Islet of Langerhans (tissue), 1 donor: ENCODE measurements around the gene SLC12A9.
"Not testable (repeated sequence)": the region's sequence is repeated elsewhere in the genome, so short reads cannot be mapped to it uniquely, and the experiment has no call there.

Experiments used
- FAIRE-seq: peaks from one replicate; lab custom pipeline; 2011; peaks lifted over from hg19 to GRCh38; lab: Jason Lieb, UNC

Gene SLC12A9

DNA sequence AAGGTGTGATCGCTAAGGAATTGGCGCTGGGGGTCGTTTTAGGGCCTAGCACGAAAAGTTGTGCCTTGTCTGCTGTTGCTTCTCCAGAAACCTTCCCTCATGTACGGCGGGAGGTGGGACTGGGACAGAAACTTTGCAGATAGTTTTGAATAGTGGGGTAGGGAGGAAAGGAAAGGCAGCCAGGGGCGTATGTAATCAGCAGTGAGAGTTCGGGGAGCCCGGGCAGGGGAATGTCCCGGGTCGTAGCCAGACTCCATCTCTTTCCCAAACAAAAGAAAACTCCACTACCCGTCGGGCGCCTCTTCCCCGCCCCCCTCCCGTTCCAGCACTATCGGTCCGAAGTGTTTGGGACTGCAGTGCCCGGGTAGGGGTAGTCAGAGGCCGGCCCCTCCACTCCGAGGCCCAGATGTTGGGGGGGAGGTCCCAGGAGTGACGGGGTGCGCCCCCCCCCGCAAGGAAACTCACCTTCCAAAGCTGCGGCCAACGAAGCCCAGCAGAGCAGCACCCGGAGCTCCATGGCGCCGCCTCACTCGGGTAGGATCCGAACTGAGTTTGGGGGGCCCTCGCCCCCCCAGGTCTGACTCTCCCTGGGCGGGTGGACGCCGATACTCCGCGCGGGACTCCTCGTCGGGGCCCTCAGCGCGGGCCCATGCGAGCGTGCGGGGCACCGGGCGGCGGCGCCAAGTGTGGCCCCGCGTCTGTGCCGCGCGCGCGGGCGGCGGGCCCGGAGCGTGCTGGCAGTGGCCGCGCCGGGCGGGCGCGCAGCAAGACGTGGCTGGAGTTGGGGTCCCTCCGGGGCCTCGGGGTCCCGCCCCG is 25.8 kb upstream of the SLC12A9 start:
- no peak for FAIRE-seq

DNA sequence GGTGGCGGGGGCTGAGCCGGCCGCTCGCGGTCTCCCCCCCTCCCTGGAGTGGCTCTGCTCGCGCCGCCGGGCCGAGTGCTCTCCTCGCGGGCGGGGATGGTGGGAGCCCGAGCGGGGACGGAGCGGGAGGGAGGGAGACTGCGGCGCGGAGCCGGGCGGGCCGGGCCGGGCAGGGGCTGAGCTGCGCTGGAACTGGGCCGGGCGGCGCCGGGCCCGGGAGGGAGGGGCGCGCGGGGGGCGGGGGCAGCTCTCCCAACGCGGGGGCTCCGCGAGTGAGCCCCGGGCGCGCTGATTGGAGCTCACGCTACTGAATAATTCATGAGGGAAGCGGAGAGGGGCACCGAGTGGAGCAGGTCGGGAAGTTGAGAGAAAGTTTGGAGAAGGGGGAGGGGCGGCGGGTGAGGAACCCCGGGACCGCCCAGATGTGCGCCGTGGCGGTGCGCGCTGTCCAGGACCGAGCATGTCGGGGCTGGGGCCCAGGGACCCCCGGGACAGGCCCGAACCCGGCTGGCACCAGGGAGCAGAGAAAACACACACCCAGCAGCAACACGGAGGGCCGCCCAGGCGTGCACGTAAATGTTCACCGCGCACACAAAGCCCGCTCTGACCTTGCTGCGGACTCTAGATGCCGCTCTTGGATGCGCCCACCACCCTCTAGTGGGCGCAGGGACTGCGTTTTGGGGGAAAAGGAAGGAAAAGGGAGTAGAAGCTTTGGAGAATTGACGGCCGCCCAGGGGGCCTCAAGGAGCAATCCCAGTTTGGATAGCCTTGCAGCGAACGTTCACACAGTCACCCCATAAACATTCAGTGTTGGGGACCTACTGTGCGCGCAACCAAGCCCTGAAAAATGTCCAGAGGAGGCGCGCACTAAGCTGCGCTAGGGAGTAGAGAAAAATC is 24.9 kb upstream of the SLC12A9 start, which contains the start of gene EPHB4:
Gene EPHB4 (minus strand): TSS at position 194 of the 897 bp plus-strand sequence. CDS start 493 bp downstream, outside the sequence.
- FAIRE-seq = no peak

DNA sequence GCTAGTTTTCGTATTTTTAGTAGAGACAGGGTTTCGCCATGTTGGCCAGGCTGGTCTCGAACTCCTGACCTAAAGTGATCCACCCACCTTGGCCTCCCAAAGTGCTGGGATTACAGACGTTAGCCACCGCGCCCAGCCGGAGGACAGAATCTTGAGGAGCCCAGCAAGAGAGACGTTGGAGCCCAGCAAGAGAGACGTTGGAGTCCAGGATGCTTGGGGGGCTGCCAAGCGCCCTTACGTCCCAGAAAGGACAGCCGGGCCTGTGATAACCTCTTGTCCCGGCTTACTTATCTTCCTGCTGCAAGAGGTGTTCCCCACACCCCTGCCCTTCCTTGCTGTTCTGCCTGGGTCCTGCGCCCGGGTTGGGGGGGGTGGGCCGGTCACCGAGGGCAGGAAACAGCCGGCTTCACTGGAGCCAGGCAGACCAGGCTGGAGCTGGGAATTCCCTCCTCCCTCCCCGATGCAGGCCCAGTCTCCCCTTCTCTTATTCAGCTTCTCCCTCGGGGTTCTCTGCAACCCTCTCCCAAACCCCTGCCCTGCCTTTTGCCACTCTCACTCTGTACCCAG is 23.3 kb upstream of the SLC12A9 start:
- FAIRE-seq = no peak

DNA sequence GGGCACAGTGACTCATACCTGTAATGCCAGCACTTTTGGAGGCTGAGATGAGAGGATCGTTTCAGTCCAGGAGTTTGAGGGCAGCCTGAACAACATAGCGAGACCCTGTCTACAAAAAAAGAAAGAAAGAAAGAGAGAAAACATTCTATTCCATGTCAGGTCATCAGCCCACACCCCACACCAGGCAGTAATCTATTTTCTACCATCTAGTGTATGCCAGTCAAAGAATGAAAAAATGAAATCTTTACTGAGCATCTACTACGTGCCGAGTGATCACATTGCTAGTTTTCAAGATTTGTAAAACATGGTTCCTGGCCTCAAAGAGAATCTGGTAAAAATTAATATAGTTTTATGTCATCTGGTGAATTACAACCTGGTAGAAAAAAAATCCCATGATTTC is 22.1 kb upstream of the SLC12A9 start:
- no peak for FAIRE-seq

DNA sequence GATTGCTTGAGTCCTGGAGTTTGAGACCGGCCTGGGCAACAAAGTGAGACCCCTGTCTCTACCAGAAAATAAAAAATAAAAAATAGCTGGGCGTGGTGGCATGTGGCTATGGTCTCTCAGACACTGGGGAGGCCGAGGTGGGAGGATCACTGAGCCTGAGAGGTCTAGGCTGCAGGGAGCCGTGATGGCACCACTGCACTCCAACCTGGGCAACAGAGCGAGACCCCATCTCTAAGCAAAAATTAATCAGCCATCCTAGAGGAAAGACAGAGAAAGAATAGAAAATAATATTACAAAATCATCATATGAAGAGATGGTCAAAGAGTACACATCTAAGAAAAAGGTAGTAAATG is 20.3 kb upstream of the SLC12A9 start:
- no peak for FAIRE-seq

DNA sequence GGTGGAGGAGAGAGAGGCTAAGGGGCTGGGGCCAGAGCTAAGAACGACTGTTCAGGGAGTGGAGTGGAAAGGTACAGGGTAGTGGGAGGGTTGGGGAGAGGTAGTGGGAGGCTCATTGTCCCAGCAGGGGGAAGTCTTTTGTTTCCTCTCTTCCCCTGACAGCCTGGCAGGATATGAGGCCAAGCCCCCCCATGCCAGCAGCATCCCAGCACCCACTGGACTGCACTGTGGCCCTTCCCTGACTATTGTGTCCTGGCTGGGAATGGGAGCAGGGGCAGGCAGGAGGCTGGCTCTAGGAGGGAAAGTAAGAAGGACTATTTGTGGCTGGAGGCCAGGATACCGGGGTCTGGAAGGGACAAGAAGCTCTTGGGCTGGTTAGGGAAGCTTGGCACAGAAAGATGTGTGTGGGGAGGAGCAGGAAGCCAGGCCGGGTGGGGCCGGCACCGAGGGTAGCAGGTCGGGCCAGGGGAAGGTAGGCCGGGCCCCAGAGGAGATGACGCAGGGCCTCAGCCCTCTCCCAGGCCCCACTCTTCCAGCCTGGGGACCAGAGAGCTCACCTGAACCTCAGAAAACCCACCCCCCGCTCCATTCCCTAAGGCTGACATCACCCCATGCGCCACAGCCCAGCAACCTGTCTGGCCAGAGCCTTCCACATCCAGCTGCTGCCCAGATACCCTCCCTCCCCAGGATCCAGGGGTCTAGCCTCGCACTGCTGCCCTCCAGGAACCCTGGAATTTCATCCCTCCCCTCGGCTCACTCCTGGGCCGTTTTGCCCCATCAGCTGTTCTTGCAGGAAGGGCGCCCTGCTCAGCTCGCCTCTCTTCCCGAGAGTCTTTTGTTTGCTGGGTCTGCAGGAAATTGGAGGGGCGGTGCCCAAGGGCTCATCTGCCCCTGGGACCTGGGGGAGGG is 16.4 kb upstream of the SLC12A9 start:
- no peak for FAIRE-seq

DNA sequence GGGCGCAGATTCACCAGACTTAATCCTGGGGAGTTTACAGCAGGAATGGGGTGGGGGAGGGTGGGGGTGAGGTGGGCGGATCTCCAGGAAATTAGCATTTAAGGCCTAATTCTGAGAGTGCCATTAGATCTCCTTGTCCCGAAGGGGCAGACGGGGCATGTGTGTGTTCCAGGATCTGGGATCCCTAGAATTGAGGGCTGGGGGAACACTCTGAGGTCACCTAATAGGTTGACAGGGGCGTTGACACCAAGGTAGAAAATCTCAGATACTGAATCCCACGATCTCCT is 15.8 kb upstream of the SLC12A9 start:
- FAIRE-seq = no peak

DNA sequence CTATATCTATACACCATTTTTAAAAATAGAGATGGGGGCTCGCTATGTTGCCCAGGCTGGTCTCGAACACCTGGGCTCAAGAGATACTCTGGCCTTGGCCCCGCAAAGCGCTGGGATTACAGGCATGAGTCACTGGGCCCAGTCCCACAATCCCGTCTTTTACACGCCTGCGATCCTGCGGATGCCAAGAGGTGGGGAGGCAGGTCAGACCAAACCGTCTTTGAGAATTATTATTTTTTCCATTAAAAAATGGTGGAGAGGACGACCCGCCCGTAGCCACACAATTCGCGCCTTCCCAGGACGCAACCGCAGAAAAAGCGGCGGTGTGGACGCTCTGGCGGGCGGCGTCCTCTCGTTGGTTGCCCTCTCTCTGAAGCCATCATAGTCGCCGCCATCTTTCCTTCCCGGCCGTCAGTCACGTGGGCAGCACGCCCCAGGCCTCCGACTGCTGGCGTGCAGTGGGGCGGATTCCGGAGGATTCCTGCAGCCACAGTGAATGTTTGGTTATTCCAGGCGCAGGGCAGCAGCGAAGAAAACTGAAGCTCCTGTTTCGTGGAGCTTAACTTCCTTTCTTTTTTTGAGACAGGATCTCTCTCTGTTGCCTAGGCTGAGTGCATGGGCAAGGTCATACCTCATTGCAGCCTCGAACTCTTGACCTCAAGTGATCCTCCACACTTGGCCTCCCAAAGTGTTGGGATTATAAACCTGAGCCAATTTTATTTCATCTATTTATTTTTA is 15.2 kb upstream of the SLC12A9 start:
- no peak for FAIRE-seq

DNA sequence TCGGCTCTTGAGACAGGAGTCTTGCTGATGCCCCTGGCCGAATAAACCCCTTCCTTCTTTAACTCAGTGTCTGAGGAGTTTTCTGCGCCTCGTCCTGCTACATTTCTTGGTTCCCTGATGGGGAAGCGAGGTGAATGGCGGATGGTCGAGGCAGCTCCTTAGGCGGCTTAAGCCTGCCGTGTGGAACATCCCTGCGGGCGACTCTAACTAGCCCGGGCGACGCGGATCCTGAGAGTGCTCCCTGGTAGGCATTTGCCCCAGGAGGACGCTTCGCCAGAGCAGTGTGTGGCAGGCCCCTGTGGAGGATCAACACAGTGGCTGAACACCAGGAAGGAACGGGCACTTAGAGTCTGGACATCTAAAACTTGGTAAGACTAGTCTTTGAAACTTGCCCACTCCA is 13.2 kb upstream of the SLC12A9 start:
- FAIRE-seq = no peak

DNA sequence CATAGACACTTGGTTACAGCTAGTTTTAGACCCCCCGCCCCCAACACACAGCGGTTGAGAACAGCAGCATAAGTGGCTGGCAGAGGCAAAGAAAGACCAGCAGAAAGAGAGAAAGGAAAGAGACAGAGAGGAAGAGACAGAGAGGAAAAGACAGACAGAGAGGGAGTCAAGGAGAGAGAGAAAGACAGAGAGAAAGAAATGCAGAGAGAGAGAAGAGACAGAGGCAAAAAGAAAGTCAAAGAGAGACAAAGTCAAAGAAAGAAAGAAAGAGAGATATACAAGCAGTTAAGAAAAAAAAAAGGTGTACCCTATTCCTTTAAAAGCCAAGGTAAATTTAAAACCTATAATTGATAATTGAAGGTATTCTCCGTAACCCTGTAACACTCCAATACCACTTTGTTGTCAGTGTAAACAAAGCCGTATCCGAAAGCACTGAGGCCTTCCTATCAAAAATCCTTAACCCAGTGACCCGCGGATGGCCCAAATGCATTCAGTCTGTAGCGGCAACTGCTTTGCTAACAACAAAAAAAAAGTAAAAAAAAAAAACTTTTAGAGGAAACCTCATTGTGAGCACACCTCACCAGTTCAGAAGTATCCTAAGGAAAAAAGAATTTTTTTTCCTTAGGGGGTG is 11.9 kb upstream of the SLC12A9 start:
- FAIRE-seq = no peak

DNA sequence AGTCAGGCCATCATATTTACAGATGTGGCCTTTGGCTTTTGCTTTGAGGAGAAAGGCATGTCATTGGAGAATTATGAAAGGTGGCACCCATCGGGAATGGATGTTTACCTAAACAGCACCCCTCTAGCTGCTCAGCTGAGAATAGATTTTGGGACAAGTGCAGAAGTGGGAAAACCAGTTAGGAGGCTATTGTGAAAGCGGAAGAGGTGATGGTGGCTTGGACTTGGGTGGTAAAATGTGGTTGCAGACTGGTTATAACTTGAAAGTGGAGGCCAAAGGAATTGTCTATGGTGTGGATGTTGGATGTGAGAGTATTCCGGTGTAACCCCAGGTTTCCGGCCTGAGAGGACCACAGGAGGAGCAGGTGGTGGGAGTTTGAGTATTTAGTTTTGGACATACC is 5.2 kb upstream of the SLC12A9 start:
- no peak for FAIRE-seq

DNA sequence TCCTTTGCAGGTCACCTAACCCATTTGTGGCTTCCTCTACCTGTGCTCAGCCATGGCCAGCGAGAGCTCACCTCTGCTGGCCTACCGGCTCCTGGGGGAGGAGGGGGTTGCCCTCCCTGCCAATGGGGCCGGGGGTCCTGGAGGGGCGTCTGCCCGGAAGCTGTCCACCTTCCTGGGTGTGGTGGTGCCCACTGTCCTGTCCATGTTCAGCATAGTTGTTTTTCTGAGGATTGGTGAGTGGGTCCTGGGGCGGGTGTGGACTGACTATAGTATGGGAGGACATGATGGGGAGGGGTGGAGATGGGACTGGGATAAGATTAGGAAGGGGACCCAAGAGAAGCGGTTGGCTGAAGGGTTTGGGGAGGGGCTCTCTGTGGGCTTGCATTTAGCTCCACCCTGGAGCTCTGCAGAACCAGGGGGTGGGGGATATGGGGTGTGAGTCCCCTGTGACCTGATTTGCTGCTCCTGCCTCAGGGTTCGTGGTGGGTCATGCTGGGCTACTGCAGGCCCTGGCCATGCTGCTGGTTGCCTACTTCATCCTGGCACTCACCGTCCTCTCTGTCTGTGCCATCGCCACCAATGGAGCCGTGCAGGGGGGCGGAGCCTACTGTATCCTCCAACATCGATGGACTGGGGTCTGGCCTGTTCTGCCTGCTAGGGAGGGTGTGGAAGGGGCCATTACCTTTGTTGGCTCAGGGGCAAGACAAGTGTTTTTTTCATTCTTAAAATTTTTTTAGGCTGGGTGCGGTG is 1.8 kb downstream of the SLC12A9 start:
- FAIRE-seq = no peak

DNA sequence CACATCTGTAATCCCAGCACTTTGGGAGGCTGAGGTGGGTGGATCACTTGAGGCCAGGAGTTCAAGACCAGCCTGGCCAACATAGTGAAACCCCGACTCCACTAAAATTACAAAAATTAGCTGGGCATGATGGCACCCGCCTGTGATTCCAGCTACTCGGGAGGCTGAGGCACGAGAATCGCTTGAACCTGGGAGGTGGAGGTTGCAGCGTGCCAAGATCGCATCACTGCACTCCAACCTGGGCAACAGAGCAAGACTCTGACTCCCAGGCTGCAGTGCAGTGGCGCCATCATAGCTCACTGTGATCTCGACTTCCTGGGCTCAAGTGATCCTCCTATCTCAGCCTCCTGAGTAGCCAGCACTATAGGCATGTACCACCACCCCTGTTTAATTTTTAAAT is 2.4 kb downstream of the SLC12A9 start:
- not testable (repeated sequence) for FAIRE-seq

DNA sequence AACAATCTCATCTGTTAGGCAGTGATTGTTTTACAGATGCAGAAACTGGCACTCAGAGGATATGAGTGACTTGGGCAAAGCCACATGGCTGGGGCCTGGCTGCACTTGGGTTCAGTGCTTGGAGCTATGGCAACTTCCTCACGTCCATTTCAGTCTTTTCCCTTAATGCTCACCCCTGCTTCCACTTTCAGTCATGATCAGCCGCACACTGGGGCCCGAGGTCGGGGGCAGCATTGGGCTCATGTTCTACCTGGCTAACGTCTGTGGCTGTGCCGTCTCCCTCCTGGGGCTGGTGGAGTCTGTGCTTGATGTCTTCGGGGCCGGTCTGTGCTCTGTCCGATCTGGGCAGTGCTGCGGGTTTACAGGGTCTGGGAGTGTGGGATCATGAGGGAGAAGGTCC is 3.0 kb downstream of the SLC12A9 start:
- FAIRE-seq = no peak

DNA sequence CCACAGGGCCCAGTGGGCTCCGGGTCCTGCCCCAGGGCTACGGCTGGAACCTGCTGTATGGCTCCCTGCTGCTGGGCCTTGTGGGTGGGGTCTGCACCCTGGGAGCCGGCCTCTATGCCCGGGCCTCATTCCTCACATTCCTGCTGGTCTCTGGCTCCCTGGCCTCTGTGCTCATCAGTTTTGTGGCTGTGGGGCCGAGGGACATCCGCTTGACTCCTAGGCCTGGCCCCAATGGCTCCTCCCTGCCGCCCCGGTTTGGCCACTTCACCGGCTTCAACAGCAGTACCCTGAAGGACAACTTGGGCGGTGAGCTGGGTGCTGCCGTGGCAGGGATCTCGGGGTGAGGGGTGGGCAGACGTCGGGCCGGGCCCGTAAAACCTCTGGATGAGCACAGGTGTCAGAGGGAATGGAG is 4.4 kb downstream of the SLC12A9 start:
- no peak for FAIRE-seq

DNA sequence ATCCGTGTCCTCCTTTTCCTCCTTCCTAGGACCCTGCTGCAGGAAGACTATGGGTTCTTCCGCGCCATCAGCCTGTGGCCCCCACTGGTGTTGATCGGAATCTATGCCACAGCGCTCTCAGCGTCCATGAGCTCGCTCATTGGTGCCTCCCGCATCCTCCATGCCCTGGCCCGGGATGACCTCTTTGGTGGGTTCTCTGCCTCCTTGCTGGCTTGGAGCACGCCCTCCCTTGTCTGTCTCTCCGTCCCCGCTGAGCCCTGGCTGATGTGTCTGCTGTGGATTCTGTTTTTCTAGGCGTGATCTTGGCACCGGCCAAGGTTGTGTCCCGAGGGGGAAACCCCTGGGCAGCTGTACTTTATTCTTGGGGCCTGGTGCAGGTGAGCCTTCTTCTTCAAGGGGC is 7.3 kb downstream of the SLC12A9 start:
- no peak for FAIRE-seq

DNA sequence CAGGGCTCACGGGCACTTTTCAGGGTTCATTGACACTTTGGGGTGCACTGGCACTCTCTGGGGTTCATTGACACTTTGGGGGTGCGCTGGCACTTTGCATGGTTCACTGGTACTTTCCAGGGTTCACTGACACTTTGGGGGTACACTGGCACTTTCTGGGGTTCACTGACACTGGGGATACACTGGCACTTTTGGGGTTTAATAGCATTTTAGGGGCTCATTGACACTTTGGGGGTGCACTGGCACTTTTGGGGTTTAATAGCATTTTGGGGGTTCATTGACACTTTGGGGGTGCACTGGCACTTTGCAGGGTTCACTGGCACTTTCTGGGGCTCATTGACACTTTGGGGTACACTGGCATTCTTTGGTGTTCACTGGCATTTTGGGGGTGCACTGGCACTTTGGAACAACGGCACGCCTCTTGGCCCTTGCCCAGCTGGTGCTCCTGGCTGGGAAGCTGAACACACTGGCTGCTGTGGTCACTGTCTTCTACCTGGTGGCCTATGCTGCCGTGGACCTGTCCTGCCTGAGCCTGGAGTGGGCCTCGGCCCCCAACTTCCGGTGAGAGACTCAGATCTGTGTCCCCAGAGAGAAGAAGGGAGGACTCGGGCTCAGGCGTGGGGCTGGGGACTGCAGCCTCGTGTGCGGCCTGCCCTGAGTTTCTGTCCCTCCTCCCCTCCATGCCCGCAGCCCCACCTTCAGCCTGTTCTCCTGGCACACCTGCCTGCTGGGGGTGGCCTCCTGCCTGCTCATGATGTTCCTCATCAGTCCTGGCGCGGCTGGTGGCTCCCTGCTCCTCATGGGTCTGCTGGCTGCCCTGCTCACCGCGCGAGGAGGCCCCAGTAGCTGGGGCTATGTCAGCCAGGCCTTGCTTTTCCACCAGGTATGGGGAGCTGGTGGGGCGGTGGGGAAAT is 8.4 kb downstream of the SLC12A9 start:
- FAIRE-seq = no peak

DNA sequence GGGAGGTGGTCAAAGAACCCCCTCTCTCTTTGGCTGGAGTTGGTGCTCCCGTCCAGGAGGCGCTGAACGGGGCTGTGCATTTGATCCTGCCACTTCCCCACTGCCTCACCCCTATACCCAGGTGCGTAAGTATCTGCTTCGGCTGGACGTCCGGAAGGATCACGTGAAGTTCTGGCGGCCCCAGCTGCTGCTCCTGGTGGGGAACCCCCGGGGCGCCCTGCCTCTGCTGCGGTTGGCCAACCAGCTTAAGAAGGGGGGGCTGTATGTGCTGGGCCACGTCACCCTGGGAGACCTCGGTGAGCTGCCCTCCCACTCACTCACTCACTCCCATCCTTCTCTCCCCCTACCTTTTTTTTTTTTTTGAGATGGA is 9.1 kb downstream of the SLC12A9 start:
- no peak for FAIRE-seq

DNA sequence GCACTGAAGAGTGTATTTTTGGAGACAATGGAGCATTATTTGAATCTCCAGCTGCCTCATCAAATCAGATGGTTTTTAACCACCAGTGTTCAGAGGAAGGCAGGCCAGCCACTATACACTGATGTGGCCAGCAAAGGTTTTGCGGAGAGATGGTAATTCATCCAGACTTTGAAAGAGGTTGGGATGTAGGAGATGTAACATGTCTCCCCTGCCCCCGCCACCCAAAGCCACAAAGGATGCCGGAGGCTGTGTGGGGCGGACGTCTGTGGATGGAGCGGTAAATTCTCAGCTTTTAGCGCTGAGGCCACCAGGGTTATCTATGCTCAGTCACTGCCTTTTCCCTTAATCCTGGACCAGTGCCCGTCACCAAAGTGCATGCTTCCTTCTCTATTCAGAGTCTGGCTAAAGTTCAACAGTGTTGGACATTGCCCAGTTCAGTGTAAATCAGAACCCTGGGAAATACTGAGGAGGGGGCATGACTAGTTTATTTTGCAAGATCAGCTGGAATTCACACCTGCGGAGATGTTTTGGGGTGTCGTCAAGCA is 11.0 kb downstream of the SLC12A9 start:
- no peak for FAIRE-seq
